Measurements from ENCODE around the gene ELAPOR1. TPM values are rescaled to one million over a fixed set of nuclear protein-coding genes. Genes with fewer than 3 reads are reported as not detected.
"Not testable (repeated sequence)": the region's sequence is repeated elsewhere in the genome, so short reads cannot be mapped to it uniquely, and the experiment has no call there.

Gene ELAPOR1
- total RNA-seq, 2 donors from 2014 or later, result 0.38 to 0.56 TPM

DNA sequence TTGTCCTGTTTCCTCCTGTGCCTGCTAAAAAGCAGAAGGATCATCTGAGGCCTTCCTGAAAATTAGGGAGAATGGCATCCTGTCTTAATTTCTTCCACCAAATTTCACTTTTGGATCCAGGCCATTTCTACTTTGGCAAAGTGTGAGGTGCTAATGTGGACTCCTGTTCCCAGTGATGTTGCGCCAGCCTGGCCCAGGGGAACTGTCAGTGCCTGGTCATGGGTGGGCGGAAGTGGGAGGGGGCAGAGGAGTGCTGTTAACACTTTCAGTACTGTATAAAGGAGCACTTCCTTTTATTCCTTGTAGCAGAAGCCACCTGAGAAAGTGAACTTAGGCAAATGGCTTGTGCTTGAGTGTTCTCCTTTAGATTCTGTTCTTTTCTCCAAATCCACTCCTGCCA is 19.9 kb downstream of the ELAPOR1 start:
- peak; percentile 86 for DNase-seq (ENCODE audit: low spot score)

DNA sequence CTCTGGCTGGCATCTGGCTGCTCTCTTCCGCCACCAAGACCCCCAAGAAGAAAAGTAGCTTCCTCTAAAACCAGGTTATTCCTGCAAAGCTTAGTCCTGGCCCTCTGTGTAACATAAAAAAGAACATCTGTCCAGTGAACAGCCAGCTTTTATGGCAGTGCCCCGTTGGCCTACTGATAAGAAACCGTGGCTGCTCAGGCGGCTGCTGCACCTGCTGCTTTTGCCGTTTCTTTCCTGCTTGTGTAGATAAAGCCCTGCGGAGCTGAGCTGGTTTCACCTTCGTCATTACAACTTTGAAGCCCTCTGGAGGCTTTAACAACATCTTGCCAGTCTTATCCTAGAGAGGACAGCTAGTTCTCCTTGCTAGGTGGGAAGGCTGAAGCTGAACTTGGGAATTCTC is 20.5 kb downstream of the ELAPOR1 start:
- intact Hi-C loops (cut with DNase I), result no loop called here
- DNase-seq (ENCODE audit: low spot score), result no peak

More for the DNA sequence above, 19.9 kb downstream of the ELAPOR1 start:
- intact Hi-C loops (cut with DNase I), result no loop called here

DNA sequence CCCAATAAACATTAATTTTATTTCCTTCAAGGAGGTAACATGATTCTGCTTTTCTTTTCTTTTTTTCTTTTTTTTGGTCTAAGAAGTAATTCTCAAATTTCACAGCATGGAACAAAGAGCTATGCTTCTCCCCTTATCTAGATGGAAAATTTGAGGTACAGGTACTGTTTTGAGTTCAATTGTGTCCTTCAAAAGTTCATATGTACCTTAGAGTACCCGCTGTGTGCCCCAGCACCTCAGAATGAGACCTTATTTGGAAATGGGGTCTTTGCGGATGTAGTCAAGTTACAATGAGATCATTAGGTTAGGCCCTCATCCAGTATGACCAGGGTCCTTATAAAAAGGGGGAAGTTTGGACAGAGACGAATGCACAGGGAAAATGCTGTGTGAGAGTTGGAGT is 22.0 kb downstream of the ELAPOR1 start:
- DNase-seq (ENCODE audit: low spot score), result no peak
- intact Hi-C loops (cut with DNase I), result no loop called here

DNA sequence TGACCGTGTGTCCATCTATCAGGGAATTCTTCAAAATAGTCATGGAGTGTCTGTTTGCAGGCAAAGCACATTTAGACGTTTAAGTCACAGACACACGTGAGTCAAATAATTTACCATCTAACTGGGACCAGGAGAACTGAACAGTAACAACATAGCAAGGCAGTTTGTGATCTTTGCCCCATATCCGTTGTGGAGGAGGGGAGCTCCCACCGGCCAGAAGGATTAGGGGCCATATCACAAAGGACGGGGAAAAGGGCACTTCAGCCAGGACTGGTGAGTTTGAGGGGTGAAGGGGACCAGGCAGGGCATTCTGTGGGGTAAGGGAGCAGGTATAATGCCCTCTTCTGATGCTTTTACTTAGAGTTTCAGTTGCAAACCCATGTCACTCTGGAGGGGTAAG is 22.9 kb downstream of the ELAPOR1 start:
- intact Hi-C loops (cut with DNase I), result no loop called here
- no peak for DNase-seq (ENCODE audit: low spot score)

DNA sequence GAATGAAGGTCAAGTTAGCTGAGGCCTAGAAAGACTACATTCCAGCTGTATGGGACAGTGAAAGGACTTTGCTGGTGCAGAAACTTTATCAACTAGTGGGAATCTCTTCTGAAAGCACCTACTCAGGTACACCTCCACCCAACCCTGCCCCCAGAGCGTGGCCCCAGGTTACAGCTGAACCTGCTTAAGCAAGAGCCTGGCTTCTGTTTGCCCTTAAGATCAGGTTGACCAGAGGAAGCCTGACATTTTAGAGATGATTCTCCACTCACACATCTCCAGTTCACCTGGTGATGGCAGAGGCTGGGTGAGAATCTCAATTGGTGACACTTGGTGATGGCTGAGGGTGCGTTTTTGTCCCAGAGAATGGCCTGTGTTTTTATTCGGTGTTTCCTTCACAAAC is 24.0 kb downstream of the ELAPOR1 start:
- no peak for DNase-seq (ENCODE audit: low spot score)
- intact Hi-C loops (cut with DNase I), result no loop called here

DNA sequence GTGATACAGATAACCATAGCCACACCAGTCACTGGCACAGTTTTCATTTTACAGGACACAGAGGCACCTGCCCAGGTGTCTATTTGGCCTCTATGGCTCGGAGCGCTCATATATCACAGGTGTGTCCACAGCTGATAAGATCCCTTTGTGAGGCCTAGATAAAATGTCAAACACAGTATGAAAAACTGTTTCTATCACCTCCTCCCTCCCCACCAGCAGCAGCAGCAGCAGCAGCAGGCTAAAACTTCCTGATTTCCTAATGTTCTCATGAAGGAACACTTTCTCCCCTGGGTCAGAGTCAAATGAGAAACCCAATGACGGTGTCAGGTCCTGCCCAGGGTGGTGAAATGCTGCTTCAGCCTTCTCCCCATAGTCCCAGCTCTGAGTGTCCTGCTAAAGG is 24.4 kb downstream of the ELAPOR1 start:
- DNase-seq (ENCODE audit: low spot score), result no peak
- intact Hi-C loops (cut with DNase I), result no loop called here

DNA sequence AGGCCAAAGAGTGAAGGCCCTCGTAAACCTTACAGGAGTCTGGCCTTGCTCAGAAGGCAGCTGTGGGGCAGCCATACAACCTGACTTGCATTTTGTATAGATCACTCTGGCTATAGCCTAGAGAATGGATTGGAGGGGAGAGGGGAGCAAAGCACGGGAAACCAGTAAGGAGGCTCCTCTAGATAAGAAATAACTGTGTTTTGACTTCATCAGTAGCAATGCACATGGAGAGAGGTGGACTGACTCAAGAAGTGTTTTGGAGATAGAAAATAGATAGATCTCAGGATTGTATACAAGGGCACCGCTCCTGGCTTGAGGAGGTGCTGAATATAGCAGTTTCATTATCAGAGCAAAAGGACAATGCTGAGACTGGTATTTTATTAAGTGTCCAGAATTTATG is 26.5 kb downstream of the ELAPOR1 start:
- DNase-seq (ENCODE audit: low spot score), result no peak
- intact Hi-C loops (cut with DNase I), result no loop called here

DNA sequence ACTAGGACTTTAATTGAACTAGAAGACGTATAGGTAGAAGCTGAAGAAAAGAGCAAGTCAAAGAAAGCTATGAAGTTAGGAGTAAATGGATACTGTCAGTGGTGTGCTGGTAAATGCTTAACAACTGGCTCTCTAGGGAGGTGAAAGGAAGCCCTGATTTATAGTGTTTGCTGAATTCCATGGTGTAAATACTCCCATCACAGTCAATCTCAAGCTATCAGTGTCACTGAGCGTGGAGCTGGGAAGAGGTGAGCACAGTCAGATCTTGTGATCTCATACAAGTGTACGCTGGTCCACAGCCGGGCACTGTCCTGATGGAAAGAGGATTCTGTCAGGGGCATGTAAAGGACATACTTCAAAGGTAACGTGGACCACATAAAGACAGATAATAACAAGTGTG is 28.3 kb downstream of the ELAPOR1 start:
- intact Hi-C loops (cut with DNase I), result no loop called here
- DNase-seq (ENCODE audit: low spot score), result no peak

DNA sequence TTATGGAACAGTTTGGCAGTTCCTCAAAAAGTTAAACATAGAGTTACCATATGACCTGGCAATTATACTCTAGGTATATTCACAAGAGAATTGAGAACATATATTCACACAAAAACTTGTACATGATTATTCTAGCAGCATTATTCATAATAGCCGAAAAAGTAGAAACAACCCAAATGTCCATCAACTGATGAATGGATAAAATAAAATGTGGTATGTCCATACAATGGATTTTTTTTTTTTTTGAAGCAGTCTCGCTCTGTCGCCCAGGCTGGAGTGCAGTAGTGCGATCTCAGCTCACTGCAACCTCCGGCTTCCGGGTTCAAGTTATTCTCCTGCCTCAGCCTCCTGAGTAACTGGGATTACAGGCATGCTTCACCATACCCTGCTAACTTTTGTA is 28.8 kb downstream of the ELAPOR1 start:
- DNase-seq (ENCODE audit: low spot score); intact Hi-C loops (cut with DNase I): not testable (repeated sequence)

DNA sequence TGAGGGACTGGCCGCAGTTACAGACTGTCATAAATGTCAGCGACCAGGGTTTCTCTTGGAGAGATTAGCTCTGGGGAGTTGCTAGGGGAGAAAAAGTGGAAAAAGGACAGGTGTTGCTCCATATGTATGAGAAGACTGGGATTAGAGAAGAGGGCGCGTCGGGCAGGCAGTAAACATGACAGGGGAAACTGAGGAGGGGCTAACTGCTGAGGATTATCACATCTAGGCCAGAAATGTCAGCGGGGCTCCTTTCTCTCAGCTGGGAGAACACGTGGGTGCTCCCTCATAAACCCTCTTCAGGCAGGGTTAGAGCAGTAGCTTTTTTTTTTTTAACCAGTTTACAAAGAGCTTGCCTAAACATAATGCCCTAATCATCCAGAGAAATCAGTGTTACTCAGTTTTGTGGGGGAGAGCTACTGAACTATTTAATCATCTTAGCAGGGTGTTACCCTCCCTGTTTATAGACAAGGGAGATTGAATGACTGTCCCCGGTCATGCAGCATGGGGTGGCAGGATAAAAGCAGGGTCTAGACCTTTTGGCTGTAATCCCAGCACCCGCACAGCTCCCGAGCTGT is 35.2 kb downstream of the ELAPOR1 start:
- intact Hi-C loops (cut with DNase I), result no loop called here
- no peak for DNase-seq (ENCODE audit: low spot score)

DNA sequence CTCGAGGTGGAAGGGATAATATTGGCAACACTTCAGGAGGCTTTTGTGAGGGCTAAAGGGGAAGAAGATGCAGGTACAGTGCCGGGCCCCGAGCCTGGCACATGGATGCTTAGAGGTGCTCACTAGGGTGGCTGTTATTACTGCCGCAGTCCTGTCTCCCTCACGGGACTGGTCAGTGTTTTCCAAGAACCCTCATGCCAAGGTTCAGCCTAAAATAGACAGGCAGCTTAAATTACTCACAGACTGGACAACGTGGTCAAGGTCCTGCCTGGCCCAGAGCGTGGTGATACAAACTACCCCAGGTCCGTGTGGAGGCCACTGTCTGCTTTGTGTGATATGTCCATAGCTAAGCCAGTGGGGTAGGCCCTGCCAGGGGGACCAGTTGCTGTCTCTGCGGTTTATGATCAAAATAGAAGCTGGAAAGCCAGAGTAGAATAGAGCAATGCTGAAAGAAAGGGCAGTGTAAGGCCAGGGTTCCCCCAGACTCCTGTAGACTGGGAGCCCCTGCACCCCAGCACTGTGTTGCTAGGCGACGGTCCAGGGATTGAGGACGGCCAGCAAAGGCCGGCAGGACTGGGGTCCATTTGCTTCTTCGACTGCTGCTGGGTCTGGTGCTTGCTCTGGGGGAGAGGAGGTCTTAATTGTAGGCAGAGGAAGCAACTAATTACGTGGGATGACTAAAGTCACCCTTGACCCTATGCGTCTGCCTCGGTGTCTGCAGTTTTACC is 36.1 kb downstream of the ELAPOR1 start:
- intact Hi-C loops (cut with DNase I), result no loop called here
- DNase-seq (ENCODE audit: low spot score), result no peak

DNA sequence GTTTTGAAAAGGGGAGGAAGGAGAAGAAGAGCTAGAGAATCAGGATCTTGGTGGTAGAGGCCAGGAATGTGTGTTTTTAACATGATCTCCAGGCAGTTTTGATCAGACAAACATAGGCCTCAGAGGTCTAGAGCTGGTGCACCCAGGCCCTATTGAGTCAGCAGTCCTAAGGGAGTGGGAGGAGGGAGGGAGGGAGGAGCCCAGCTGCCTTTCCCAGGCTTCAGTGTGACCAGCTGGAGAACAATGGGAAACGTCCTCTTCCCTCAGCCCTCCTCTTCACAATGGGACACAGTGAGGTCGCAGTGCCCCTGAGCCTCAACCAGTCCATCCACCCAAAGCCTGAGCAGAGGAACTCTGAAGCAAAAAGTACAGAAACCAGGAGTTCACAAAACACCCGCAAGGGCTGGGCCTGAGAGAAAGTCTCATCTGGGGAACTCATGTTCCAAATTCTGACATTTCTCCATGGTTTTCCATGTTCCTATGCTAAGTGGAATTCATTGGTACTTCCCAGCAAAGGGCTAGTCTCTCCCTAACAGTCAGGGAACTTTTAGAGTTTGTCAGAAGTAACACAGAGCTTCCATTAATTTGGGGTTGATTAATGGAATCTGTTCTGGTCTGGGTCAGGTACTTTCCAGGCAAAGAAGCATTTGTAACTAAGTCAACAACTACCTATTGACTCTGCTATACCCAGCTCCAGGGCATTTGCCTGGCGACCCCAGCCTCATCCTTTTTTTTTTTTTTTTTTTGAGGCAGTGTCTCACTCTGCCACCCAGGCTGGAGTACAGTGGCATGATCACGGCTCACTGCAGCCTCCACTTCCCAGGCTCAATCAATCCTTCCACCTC is 37.5 kb downstream of the ELAPOR1 start:
- DNase-seq (ENCODE audit: low spot score), result no peak
- intact Hi-C loops (cut with DNase I), result no loop called here

DNA sequence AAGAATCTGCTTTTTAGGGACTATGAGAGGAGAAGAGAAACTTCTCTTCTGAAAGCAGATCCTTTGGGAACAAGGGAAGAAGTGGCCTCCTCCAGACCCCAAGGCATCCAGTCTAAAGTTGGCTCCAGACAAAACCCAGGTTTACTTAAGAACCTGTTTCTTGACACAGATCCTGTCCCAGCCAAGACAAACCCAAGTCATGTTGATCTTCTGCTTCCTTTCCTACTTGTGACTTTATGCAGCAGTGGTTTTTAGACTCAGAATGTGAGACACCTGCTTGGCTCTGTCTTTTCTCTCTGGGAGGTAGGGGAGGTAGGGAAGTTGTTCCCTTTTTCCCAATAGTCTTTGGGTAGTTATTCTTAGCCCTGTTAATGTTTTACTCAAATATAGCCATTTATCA is 38.3 kb downstream of the ELAPOR1 start:
- DNase-seq (ENCODE audit: low spot score), result no peak
- intact Hi-C loops (cut with DNase I), result no loop called here

DNA sequence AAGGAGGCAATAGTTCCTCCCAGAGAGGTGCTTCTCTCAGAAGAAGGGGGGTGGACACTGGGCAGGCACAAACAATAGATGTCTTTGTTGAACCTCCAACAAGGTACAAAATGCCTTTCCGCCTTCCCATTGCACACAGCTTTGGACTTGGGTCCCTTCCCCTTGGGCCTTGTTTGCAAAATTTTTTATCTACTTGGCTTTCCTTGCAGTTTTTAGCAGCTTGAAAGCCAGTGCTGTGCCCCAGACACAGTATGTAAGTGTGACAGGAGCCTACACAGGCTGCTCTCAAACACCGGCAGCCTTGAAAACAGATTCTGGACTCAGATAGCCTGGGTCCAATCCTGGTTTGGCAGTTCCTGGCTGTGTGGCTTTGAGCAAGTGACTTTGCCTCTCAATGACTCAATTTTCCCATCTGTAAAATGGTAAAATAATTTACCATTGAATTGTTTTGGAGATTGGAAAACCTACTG is 43.0 kb downstream of the ELAPOR1 start:
- DNase-seq (ENCODE audit: low spot score), result no peak
- intact Hi-C loops (cut with DNase I), result no loop called here

DNA sequence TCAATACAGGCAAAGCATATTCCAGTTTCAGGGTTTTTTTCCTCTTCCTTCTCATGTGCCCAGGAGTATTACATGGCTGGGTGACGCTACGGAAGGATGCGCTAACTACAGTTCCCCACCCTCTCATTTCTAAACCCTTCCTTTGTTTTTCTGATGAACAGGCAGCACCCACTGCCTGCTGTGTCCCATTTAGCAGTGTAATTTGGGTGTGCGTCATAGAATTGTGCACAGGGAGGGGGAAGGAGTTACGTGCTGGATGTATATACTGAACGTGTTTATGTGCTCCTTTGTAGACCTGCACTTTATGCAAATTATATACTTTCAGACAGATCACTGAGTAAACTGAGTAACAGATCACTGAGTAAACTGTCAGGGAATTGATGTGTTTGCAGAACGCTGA is 44.5 kb downstream of the ELAPOR1 start:
- intact Hi-C loops (cut with DNase I), result no loop called here
- DNase-seq (ENCODE audit: low spot score), result no peak

DNA sequence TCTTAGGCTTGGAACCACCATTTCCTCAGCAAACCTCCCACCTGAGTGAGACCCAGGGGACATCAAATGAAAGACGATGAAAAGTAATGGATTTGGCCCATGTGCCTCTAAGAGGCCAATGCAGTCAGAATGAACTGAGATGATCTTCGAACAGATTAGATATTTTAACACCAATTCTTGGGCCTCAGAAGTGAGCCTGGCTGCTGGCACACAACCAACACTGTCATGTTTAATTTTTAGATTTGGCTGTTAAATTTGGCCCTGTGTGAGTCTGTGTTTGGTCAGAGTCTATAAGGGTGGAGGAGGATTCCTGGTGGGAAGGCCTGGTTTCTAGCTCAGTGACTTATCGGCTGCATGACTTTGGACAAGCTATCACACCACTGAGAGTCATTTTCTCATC is 45.4 kb downstream of the ELAPOR1 start:
- no peak for DNase-seq (ENCODE audit: low spot score)
- intact Hi-C loops (cut with DNase I), result no loop called here

DNA sequence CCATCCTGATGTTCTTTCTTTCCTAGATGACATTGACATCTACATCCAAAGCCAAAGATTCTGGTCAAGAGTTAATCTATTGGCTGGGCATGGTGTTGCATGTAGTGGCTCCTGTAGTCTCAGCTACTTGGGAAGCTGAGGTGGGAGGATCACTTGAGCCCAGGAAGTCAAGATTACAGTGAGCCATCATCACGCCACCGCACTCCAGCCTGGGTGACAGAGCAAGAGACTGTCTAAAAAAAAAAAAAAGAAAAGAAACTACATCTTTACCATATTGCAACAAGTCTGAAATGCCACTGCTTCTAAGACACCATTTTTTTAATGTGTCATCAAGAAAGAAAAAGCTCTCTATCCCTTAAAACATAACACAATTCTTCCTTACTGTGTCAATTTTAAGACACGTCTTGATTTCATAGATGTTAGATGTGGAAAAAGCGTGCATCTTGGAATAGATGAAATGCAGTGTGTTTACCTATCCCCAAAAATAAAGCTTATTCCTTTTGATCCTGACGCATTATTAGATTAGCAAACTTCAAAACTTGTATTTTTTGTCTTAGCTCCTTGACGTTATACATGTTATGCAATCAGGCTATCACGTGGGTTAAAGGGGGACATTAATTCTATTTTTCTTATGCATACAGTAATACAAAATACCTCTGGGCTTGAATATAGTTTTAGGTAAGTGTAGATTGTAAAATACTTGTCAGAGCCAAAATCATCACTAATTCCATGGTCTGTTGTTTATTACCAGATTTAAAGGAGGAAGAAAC is 46.3 kb downstream of the ELAPOR1 start:
- no peak for DNase-seq (ENCODE audit: low spot score)
- intact Hi-C loops (cut with DNase I), result no loop called here

DNA sequence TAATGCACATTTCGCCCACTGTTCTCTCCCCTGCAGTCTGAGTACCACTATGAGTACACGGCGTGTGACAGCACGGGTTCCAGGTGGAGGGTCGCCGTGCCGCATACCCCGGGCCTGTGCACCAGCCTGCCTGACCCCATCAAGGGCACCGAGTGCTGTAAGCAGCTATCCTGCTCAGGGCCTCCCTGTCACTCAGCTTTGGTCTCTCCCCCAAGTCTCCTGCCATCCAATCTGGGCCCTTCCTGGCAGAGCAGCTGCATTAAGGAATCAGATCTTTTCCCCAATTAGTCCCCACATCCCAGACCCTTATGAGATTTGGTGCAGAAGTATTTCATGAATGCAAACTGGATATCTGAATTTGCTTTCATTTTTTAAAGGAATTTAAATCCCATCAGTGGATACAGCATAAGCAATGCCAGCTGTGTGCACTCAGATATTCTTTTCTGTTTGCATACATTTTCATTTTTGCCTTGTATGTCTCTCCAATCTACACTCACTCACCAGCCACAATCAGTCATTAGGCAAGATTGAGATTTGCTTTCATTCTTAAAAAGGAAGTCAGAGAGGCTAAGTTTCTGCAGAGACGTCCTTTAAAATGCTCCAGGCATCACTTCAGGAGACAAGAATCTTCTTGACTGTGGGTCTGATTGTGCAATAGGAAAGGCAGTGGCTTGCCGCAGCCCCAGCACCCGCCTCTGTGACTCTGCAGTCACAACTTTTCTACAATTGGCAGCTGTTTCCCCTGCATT is 48.1 kb downstream of the ELAPOR1 start:
- intact Hi-C loops (cut with DNase I), result no loop called here
- no peak for DNase-seq (ENCODE audit: low spot score)

DNA sequence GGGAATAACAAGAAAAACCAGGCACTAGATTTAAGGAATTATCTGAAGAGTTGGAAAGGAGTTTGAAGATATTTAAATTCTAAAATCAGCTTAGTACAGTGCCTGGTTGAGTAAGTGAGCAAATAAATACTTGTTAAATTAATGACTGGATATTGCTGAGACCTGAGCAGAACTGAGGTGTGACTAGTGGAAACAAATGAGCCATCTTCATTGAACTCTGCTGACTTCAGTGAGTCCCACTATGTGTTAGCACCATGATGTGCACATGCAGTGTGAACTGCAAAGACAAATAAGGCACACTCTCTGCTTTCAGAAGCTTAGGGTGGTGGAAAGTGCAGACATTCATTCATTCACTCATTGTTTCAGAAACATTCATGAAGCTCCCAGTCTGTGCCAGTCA is 48.7 kb downstream of the ELAPOR1 start:
- intact Hi-C loops (cut with DNase I), result no loop called here
- no peak for DNase-seq (ENCODE audit: low spot score)

Data from posterior vena cava (tissue), 2 donors.